GM19452 (cell line): ENCODE data around the gene POP7.
A peak's percentile ranks its signal among the peaks of the same experiment; 100 is the strongest.
"Not testable (repeated sequence)": the region's sequence is repeated elsewhere in the genome, so short reads cannot be mapped to it uniquely, and the experiment has no call there.

Experiments used
- ATAC-seq: cut with Tn5 transposase; IDR thresholded peaks from one replicate; pipeline ENCODE4 v1.9.1; 2021; ENCODE audit not compliant: unreplicated experiment

POP7 gene

GRCh38 chr7:100705753-100706671 is at the start of gene POP7:
TSS of gene POP7 (plus strand) at chr7:100706121. CDS start at chr7:100706831, 710 bp downstream.
- peak; percentile 84 for ATAC-seq

- not testable (repeated sequence) for ATAC-seq
Measured at GRCh38 chr7:100662194-100662776, 43.6 kb upstream of the POP7 start.

GRCh38 chr7:100665168-100665726 is 40.7 kb upstream of the POP7 start:
- ATAC-seq = no peak

GRCh38 chr7:100667331-100668068 is 38.4 kb upstream of the POP7 start:
- ATAC-seq = no peak

GRCh38 chr7:100668069-100668449 is 37.9 kb upstream of the POP7 start:
- no peak for ATAC-seq

GRCh38 chr7:100669106-100669505 is 36.8 kb upstream of the POP7 start:
- not testable (repeated sequence) for ATAC-seq

- no peak for ATAC-seq
Measured at GRCh38 chr7:100670074-100670473, 35.8 kb upstream of the POP7 start.

GRCh38 chr7:100671353-100672327 is 34.3 kb upstream of the POP7 start:
- no peak for ATAC-seq

- ATAC-seq = peak; percentile 57
Measured at GRCh38 chr7:100673302-100673941, 32.5 kb upstream of the POP7 start, which contains the start of gene GNB2. TSS of gene GNB2 (plus strand) at chr7:100673740. CDS start at chr7:100676266, 2,526 bp downstream.

GRCh38 chr7:100673942-100674410 is 31.9 kb upstream of the POP7 start:
- no peak for ATAC-seq

GRCh38 chr7:100674411-100675104 is 31.4 kb upstream of the POP7 start:
- ATAC-seq = no peak

GRCh38 chr7:100675105-100675451 is 30.8 kb upstream of the POP7 start:
- no peak for ATAC-seq

- ATAC-seq = peak; percentile 34
Measured at GRCh38 chr7:100675581-100676350, 30.2 kb upstream of the POP7 start.

- ATAC-seq = no peak
Measured at GRCh38 chr7:100676501-100677306, 29.2 kb upstream of the POP7 start.

GRCh38 chr7:100677308-100678267 is 28.3 kb upstream of the POP7 start:
- ATAC-seq = no peak

GRCh38 chr7:100678291-100678984 is 27.5 kb upstream of the POP7 start:
- no peak for ATAC-seq
